BE2C (cell line): ENCODE results near the gene ERC1.
"Not testable (repeated sequence)": the region's sequence is repeated elsewhere in the genome, so short reads cannot be mapped to it uniquely, and the experiment has no call there.

ENCODE experiments used
- DNase-seq: peaks from one replicate; pipeline ENCODE4 v3.0.0-alpha.2; 2020
- H3K27me3 ChIP-seq: fragments of 250-450 bp; sonication (Bioruptor Pico); 2 replicates; pipeline ENCODE4 v1.5.1; 2020; ENCODE audit warnings: mild to moderate bottlenecking
- H3K36me3 ChIP-seq: fragments of 250-450 bp; sonication (Bioruptor Pico); 2 replicates; pipeline ENCODE4 v1.5.1; 2020; ENCODE audit warnings: mild to moderate bottlenecking
- H3K4me1 ChIP-seq: fragments of 250-450 bp; sonication (Bioruptor Pico); 2 replicates; pipeline ENCODE4 v1.5.1; 2020
- H3K4me3 ChIP-seq: 2 replicates; pipeline ENCODE4 v1.5.1; 2011; ENCODE audit warnings: low read depth, low read length
- H3K9me3 ChIP-seq: fragments of 250-450 bp; sonication (Bioruptor Pico); 2 replicates; pipeline ENCODE4 v1.5.1; 2020
- CTCF ChIP-seq: IDR thresholded peaks from 2 replicates; pipeline ENCODE4 v1.5.1; 2012; ENCODE audit warnings: mild to moderate bottlenecking, low read depth, low read length

The ERC1 gene

GRCh38 chr12:1310653-1311052 lies 319.6 kb downstream of the ERC1 start:
- H3K9me3 ChIP-seq: no peaks in the 10 kb centered on the region
- TF ChIP-seq CTCF: no peak
- H3K4me3 ChIP-seq: no peak overlapping the region
- H3K36me3 ChIP-seq: no peaks in the 10 kb centered on the region
- H3K27me3 ChIP-seq: no peaks in the 10 kb centered on the region
- H3K4me1 ChIP-seq: no peaks in the 10 kb centered on the region
- DNase-seq: no peak

- H3K9me3 ChIP-seq: no peaks in the 10 kb centered on the region
- no peaks in the 10 kb centered on the region for H3K36me3 ChIP-seq
- no peak overlapping the region for H3K4me3 ChIP-seq
- H3K27me3 ChIP-seq: no peaks in the 10 kb centered on the region
- DNase-seq: no peak
- no peak for TF ChIP-seq CTCF
- no peaks in the 10 kb centered on the region for H3K4me1 ChIP-seq
Measured at GRCh38 chr12:1311145-1311544, 320.1 kb downstream of the ERC1 start.

- Histone ChIP-seq H3K36me3 (no peaks in the 10 kb centered on the region), H3K4me3 (no peak overlapping the region), H3K4me1 (no peaks in the 10 kb centered on the region; the same call in 1 of the 2 replicates), H3K27me3 (no peaks in the 10 kb centered on the region), H3K9me3 (no peaks in the 10 kb centered on the region)
- TF ChIP-seq CTCF: no peak
- no peak for DNase-seq
Measured at GRCh38 chr12:1313906-1314305, 322.9 kb downstream of the ERC1 start.

- H3K4me1 ChIP-seq: no peaks in the 10 kb centered on the region; the same call in 1 of the 2 replicates
- no peak for TF ChIP-seq CTCF
- no peaks in the 10 kb centered on the region for H3K27me3 ChIP-seq
- no peak for DNase-seq
- H3K36me3 ChIP-seq: no peaks in the 10 kb centered on the region
- no peak overlapping the region for H3K4me3 ChIP-seq
- H3K9me3 ChIP-seq: no peaks in the 10 kb centered on the region
Measured at GRCh38 chr12:1314523-1314922, 323.5 kb downstream of the ERC1 start.

- H3K27me3 ChIP-seq, H3K4me1 ChIP-seq, H3K36me3 ChIP-seq, H3K9me3 ChIP-seq, DNase-seq, H3K4me3 ChIP-seq: not testable (repeated sequence)
Measured at GRCh38 chr12:1316991-1317390, 326.0 kb downstream of the ERC1 start.

GRCh38 chr12:1318327-1319031 lies 327.5 kb downstream of the ERC1 start:
- no peak for TF ChIP-seq CTCF
- no peak for DNase-seq
- Histone ChIP-seq H3K27me3 (no peaks in the 10 kb centered on the region), H3K4me3 (no peak overlapping the region), H3K9me3 (no peaks in the 10 kb centered on the region), H3K36me3 (no peaks in the 10 kb centered on the region), H3K4me1 (no peaks in the 10 kb centered on the region; the same call in 1 of the 2 replicates)
